Mammary epithelial cell (primary cell): Measurements from ENCODE around the gene NOTCH1.

Experiments
- CTCF ChIP-seq, 2 donors: IDR thresholded peaks in 1 of 2; conservative IDR thresholded peaks in 1 of 2; 2 replicates each; pipeline ENCODE4 v1.5.1; 2011 to 2012; ENCODE audit warnings: inconsistent platforms in 2 of 2, low read length in 2 of 2, mild to moderate bottlenecking in 2 of 2, control low read depth in 1 of 2, low read depth in 1 of 2; ENCODE audit not compliant: insufficient read depth in 1 of 2; ENCODE audit errors: extremely low read depth in 1 of 2
- EZH2 ChIP-seq: IDR thresholded peaks from 2 replicates; pipeline ENCODE4 v1.6.1; 2012; ENCODE audit warnings: low read length, inconsistent platforms, borderline replicate concordance

- no peak for TF ChIP-seq EZH2
- no peak for TF ChIP-seq CTCF (conservative IDR thresholded peaks at IDR 0.05 in 1 of 2, IDR thresholded peaks at IDR 0.05 in 1 of 2; ENCODE audit: extremely low read depth in 1 of 2, insufficient read depth in 1 of 2, low read depth in 1 of 2, low read length in 2 of 2)
Observed at GRCh38 chr9:136566901-136567300, 21.1 kb upstream of the NOTCH1 start.
